H1 (cell line): ENCODE measurements around the gene LIN54. TPM values are rescaled to one million over a fixed set of nuclear protein-coding genes. Genes with fewer than 3 reads are reported as not detected.
A peak's percentile ranks its signal among the peaks of the same experiment; 100 is the strongest.

Experiments
- CTCF ChIA-PET: fragments of 300-600 bp; sonication (Branson Sonifier 250); formaldehyde crosslinking; loops from one replicate; lab custom pipeline; 2021; ENCODE audit not compliant: partially characterized antibody; lab: Charles Lee
- POLR2A ChIA-PET: fragments of 300-600 bp; sonication (Branson Sonifier 250); formaldehyde crosslinking; loops from one replicate; lab custom pipeline; 2021; ENCODE audit warnings: inconsistent platforms; ENCODE audit not compliant: partially characterized antibody; lab: Charles Lee
- DNase-seq, 2 experiments: peaks; one replicate each; pipeline versions ENCODE4 v3.0.0 to v3.0.0-alpha.2; 2010 to 2022; ENCODE audit warnings: low spot score in 2 of 2, low read depth in 1 of 2, mixed read lengths in 1 of 2
- FAIRE-seq: peaks from 2 replicates; lab custom pipeline; 2011; peaks lifted over from hg19 to GRCh38; lab: Jason Lieb, UNC
- H2AFZ ChIP-seq: 2 replicates; pipeline ENCODE4 v1.8.1; 2012; ENCODE audit warnings: low read length, inconsistent platforms
- H2AK5ac ChIP-seq: 2 replicates; pipeline ENCODE4 v1.6.1; 2013; ENCODE audit warnings: low read depth, low read length
- H2BK120ac ChIP-seq: replicated peaks from 2 replicates; pipeline ENCODE3; 2013; ENCODE audit warnings: low read depth, low read length, inconsistent platforms
- H2BK12ac ChIP-seq: 2 replicates; pipeline ENCODE4 v1.6.1; 2013; ENCODE audit warnings: low read depth, low read length
- H2BK15ac ChIP-seq: 2 replicates; pipeline ENCODE4 v1.6.1; 2013; ENCODE audit warnings: low read length
- H2BK20ac ChIP-seq: 2 replicates; pipeline ENCODE4 v1.6.1; 2013; ENCODE audit warnings: low read length
- H2BK5ac ChIP-seq: 2 replicates; pipeline ENCODE4 v1.6.1; 2013; ENCODE audit warnings: low read depth, low read length
- H3K14ac ChIP-seq: 2 replicates; pipeline ENCODE4 v1.6.1; 2013; ENCODE audit warnings: inconsistent platforms; ENCODE audit not compliant: insufficient read length
- H3K18ac ChIP-seq: 2 replicates; pipeline ENCODE4 v1.6.1; 2013; ENCODE audit warnings: low read length; ENCODE audit errors: extremely low read depth
- H3K23ac ChIP-seq: 2 replicates; pipeline ENCODE4 v1.6.1; 2013; ENCODE audit warnings: inconsistent platforms; ENCODE audit not compliant: insufficient read length
- H3K23me2 ChIP-seq: 2 replicates; pipeline ENCODE4 v1.6.1; 2013; ENCODE audit warnings: low read depth, low read length
- H3K27ac ChIP-seq: 2 replicates; pipeline ENCODE4 v1.6.1; 2011; ENCODE audit warnings: low read depth, low read length, inconsistent platforms
- H3K27me3 ChIP-seq, 4 experiments: replicated peaks in 1 of 4; 1 replicate in 1 of 4; 2 replicates in 3 of 4; pipeline versions ENCODE4 v1.6.1 to v1.8.1; 2011 to 2013; ENCODE audit warnings: low read length in 3 of 4, mild to moderate bottlenecking in 3 of 4, inconsistent platforms in 2 of 4, mixed read lengths in 2 of 4, moderate library complexity in 1 of 4; ENCODE audit not compliant: control insufficient read depth in 3 of 4, insufficient read depth in 3 of 4; ENCODE audit errors: extremely low read depth in 1 of 4
- H3K36me3 ChIP-seq, 4 experiments: 2 replicates each; pipeline versions ENCODE4 v1.6.1 to v1.8.1; 2011 to 2013; ENCODE audit warnings: mild to moderate bottlenecking in 4 of 4, low read length in 3 of 4, moderate library complexity in 2 of 4, control low read depth in 1 of 4, inconsistent platforms in 1 of 4; ENCODE audit not compliant: insufficient read depth in 4 of 4, control insufficient read depth in 2 of 4
- H3K4ac ChIP-seq: replicated peaks from 2 replicates; pipeline ENCODE3; 2013; ENCODE audit warnings: low read length, low read depth, mixed read lengths, inconsistent platforms; ENCODE audit not compliant: insufficient read length
- H3K4me1 ChIP-seq, 4 experiments: replicated peaks in 1 of 4; 1 replicate in 1 of 4; 2 replicates in 3 of 4; pipeline versions ENCODE4 v1.6.1 to v1.8.1; 2011 to 2013; ENCODE audit warnings: low read length in 3 of 4, inconsistent platforms in 2 of 4, mixed read lengths in 1 of 4; ENCODE audit not compliant: insufficient read depth in 4 of 4, control insufficient read depth in 3 of 4
- H3K4me2 ChIP-seq, 2 experiments: 2 replicates each; pipeline versions ENCODE4 v1.6.1 to v1.8.1; 2011 to 2013; ENCODE audit warnings: low read depth in 2 of 2, low read length in 2 of 2, control low read depth in 1 of 2, inconsistent platforms in 1 of 2, mild to moderate bottlenecking in 1 of 2; ENCODE audit not compliant: insufficient read depth in 1 of 2
- H3K4me3 ChIP-seq, 4 experiments: fragments of 200-600, 300-600 bp in 1 of 4; sonication (generic), shearing (Covaris generic), sonication (Bioruptor Twin) in 1 of 4; 2 replicates each; pipeline versions ENCODE4 v1.5.1 to v1.8.1; 2011 to 2016; ENCODE audit warnings: low read length in 4 of 4, low read depth in 3 of 4, control low read depth in 2 of 4, inconsistent platforms in 2 of 4, mild to moderate bottlenecking in 2 of 4, mixed read lengths in 1 of 4, moderate library complexity in 1 of 4; ENCODE audit not compliant: insufficient read depth in 2 of 4; ENCODE audit errors: extremely low read depth in 1 of 4
- H3K56ac ChIP-seq: replicated peaks from 2 replicates; pipeline ENCODE3; 2013; ENCODE audit warnings: low read depth, mild to moderate bottlenecking, mixed read lengths, low read length, inconsistent platforms; ENCODE audit not compliant: insufficient read length
- H3K79me1 ChIP-seq: 2 replicates; pipeline ENCODE4 v1.6.1; 2013; ENCODE audit warnings: low read depth, low read length, control low read depth
- H3K79me2 ChIP-seq, 2 experiments: 2 replicates each; pipeline versions ENCODE4 v1.6.1 to v1.8.1; 2012 to 2013; ENCODE audit warnings: low read length in 2 of 2, mild to moderate bottlenecking in 2 of 2, inconsistent platforms in 1 of 2; ENCODE audit not compliant: insufficient read depth in 2 of 2, control insufficient read depth in 1 of 2
- H3K9ac ChIP-seq, 4 experiments: replicated peaks in 1 of 4; 1 replicate in 1 of 4; 2 replicates in 3 of 4; pipeline versions ENCODE4 v1.6.1 to v1.8.1; 2011 to 2013; ENCODE audit warnings: low read depth in 3 of 4, low read length in 3 of 4, control low read depth in 2 of 4, mild to moderate bottlenecking in 2 of 4, moderate library complexity in 2 of 4, inconsistent platforms in 1 of 4; ENCODE audit errors: extremely low read depth in 1 of 4
- H3K9me3 ChIP-seq, 2 experiments: 2 replicates each; pipeline versions ENCODE4 v1.6.1 to v1.8.1; 2012 to 2013; ENCODE audit warnings: mild to moderate bottlenecking in 2 of 2, moderate library complexity in 2 of 2, control low read depth in 1 of 2, inconsistent platforms in 1 of 2, low read depth in 1 of 2, low read length in 1 of 2, mixed read lengths in 1 of 2; ENCODE audit not compliant: insufficient read depth in 2 of 2
- H4K20me1 ChIP-seq, 2 experiments: replicated peaks in 1 of 2; 2 replicates each; pipeline versions ENCODE3 to v1.8.1; 2011 to 2013; ENCODE audit warnings: inconsistent platforms in 2 of 2, low read length in 2 of 2, mild to moderate bottlenecking in 1 of 2; ENCODE audit not compliant: insufficient read depth in 2 of 2, control insufficient read depth in 1 of 2
- H4K5ac ChIP-seq: 2 replicates; pipeline ENCODE4 v1.6.1; 2013; ENCODE audit warnings: low read length, low read depth, mixed read lengths, inconsistent platforms; ENCODE audit not compliant: insufficient read length
- H4K8ac ChIP-seq: 2 replicates; pipeline ENCODE4 v1.8.0; 2013; ENCODE audit warnings: mild to moderate bottlenecking, moderate library complexity, low read length, inconsistent platforms; ENCODE audit not compliant: insufficient read depth; ENCODE audit errors: extremely low read depth
- H4K91ac ChIP-seq: replicated peaks from 2 replicates; pipeline ENCODE3; 2013; ENCODE audit warnings: low read length, mixed read lengths, inconsistent platforms; ENCODE audit not compliant: insufficient read length
- BRCA1 ChIP-seq: IDR thresholded peaks from 2 replicates; pipeline ENCODE4 v1.6.1; 2012; ENCODE audit warnings: low read depth, low read length, improper control_type of control experiment
- FOSL1 ChIP-seq: IDR thresholded peaks from 2 replicates; pipeline ENCODE4 v1.6.1; 2011; ENCODE audit warnings: mild to moderate bottlenecking, low read depth, low read length, moderate library complexity; ENCODE audit not compliant: insufficient read depth
- RXRA ChIP-seq: IDR thresholded peaks from 2 replicates; pipeline ENCODE4 v1.6.1; 2011; ENCODE audit warnings: low read depth, mild to moderate bottlenecking, low read length, moderate library complexity; ENCODE audit not compliant: insufficient read depth
- SP2 ChIP-seq: IDR thresholded peaks from 2 replicates; pipeline ENCODE4 v1.6.1; 2012; ENCODE audit warnings: mild to moderate bottlenecking, low read length, inconsistent platforms
- polyA plus RNA-seq, 7 experiments: library from polyadenylated mRNA; depleted of rRNA in 3 of 7; stranded (reverse) in 5 of 7; unstranded in 2 of 7; fragments of >200 nt in 5 of 7; fragments of 200-250 nt in 2 of 7; gene quantifications; 1 replicate in 5 of 7; 2 replicates in 1 of 7; 4 replicates in 1 of 7; pipeline versions ENCODE4 v1.2.1 to v1.2.3, GENCODE V29; 2011 to 2013; ENCODE audit warnings: missing spikeins in 2 of 7, mixed read lengths in 2 of 7
- total RNA-seq: library from RNA; stranded (reverse); fragmentation: NEBNext Ultra II Directional; extraction: Animal tissue kit (Norgen Biotek cat#: 25700); gene quantifications from 2 replicates; pipeline ENCODE4 v1.2.1, GENCODE V29; 2021
- TF ChIP-seq, protein P1 (sequence below): IDR thresholded peaks from 2 replicates; pipeline ENCODE4 v1.6.1; 2011; ENCODE audit warnings: low read depth, mild to moderate bottlenecking, low read length; ENCODE audit not compliant: insufficient read depth

LIN54 gene
- total and polyA plus RNA-seq, 2 of the 8 experiments (the other 6 are each of a cell fraction or from before 2014, with no cell fraction given) = 5.7 to 11.1 TPM

GRCh38 chr4:83013902-83014301, 3.3 kb upstream of the LIN54 start:
- peak overlapping the region in 1 of 4 experiments; percentile 98; a peak in 2 of 8 replicates for H3K4me3 ChIP-seq
- H2AFZ ChIP-seq = peak overlapping the region; percentile 49
- H4K5ac ChIP-seq = no peak overlapping the region
- DNase-seq (no peak), FAIRE-seq (no peak)
- H2BK12ac ChIP-seq = no peak overlapping the region
- peaks cover 13% of the 10 kb centered on the region for H3K23me2 ChIP-seq
- H4K91ac ChIP-seq = no peak overlapping the region
- no peak overlapping the region for H3K56ac ChIP-seq
- H2AK5ac ChIP-seq = no peak overlapping the region
- no peak overlapping the region for H3K4ac ChIP-seq
- H3K27ac ChIP-seq = no peak overlapping the region
- H2BK120ac ChIP-seq = no peak overlapping the region
- ChIA-PET CTCF (no interaction called here), POLR2A (interaction anchor here (1.2 to 2.0 kb wide), 2 partner anchors 14 to 22 kb away, joined by 5 to 20 read pairs; partner anchors contain the start of gene COPS4)
- no peaks in the 10 kb centered on the region for H3K79me1 ChIP-seq
- H3K79me2 ChIP-seq = peaks cover 0 to 12% of the 10 kb centered on the region in 2 experiments; a peak in 2 of 4 replicates
- no peak overlapping the region for H3K23ac ChIP-seq
- H2BK15ac ChIP-seq = no peak overlapping the region
- H2BK5ac ChIP-seq = no peak overlapping the region
- H4K20me1 ChIP-seq = no peaks in the 10 kb centered on the region
- peak overlapping the region; percentile 72 to 87; a peak in 2 of 4 replicates for H3K4me2 ChIP-seq
- no peak overlapping the region for H2BK20ac ChIP-seq
- H3K36me3 ChIP-seq = no peaks in the 10 kb centered on the region
- no peak overlapping the region for H3K9ac ChIP-seq
- H3K4me1 ChIP-seq = peaks cover 0 to 6% (median 3%) of the 10 kb centered on the region in 4 experiments; a peak in 3 of 7 replicates
- no peak overlapping the region for H4K8ac ChIP-seq
- H3K9me3 ChIP-seq = no peaks in the 10 kb centered on the region
- no peak overlapping the region for H3K18ac ChIP-seq
- peaks cover 0 to 6% (median 3%) of the 10 kb centered on the region in 4 experiments; a peak in 4 of 7 replicates for H3K27me3 ChIP-seq
- no peak overlapping the region for H3K14ac ChIP-seq
- TF ChIP-seq RXRA (no peak), BRCA1 (no peak), FOSL1 (no peak), SP2 (no peak)
- TF ChIP-seq, protein P1, sequence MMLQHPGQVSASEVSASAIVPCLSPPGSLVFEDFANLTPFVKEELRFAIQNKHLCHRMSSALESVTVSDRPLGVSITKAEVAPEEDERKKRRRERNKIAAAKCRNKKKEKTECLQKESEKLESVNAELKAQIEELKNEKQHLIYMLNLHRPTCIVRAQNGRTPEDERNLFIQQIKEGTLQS = no peak
